GM20000 (cell line): ENCODE results near the gene STXBP6.

ENCODE experiments used
- DNase-seq: peaks from one replicate; pipeline ENCODE4 v3.0.0; 2012; ENCODE audit warnings: low spot score
- CTCF ChIP-seq: IDR thresholded peaks from 2 replicates; pipeline ENCODE4 v1.5.1; 2012; ENCODE audit warnings: mild to moderate bottlenecking, control low read depth; ENCODE audit errors: extremely low read depth, missing control alignments

Gene STXBP6

GRCh38 chr14:25034803-25035681 lies 14.9 kb downstream of the STXBP6 start:
- no peak for DNase-seq
- no peak for TF ChIP-seq CTCF

- TF ChIP-seq CTCF: no peak
- no peak for DNase-seq
Observed at GRCh38 chr14:25033358-25033757, 16.6 kb downstream of the STXBP6 start.

GRCh38 chr14:25032092-25032784 lies 17.7 kb downstream of the STXBP6 start:
- peak; percentile 19 for TF ChIP-seq CTCF
- DNase-seq: no peak

DNA sequence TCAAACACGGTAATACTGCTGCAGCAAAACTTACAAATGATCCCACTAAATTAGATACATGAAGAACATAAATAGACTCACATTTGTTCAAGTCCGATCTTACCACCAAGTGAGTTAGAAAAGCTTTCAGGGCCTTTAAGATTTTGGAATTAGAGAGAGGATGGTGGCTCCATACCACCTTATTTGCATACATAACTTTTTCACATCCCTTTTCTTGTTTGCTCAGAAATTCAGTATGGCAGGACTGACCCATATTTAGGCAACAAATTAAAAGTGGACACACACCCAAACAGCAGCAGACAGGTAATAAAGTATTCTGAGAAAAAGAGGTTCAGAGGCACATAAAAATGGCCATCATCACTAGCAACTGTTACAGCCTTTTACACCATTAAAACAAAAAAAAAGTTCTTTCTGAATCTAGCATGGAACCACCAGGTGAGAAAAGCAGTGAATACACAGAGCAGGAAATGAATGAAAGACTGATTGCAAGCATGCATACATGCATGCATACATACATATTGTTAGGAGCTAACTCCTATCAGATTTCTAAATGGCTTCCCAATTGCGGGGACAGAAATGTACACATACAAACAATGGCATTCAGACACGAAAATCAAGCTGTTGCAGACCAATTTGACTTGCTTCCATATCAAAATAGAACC lies 23.3 kb downstream of the STXBP6 start:
- no peak for DNase-seq
- no peak for TF ChIP-seq CTCF

DNA sequence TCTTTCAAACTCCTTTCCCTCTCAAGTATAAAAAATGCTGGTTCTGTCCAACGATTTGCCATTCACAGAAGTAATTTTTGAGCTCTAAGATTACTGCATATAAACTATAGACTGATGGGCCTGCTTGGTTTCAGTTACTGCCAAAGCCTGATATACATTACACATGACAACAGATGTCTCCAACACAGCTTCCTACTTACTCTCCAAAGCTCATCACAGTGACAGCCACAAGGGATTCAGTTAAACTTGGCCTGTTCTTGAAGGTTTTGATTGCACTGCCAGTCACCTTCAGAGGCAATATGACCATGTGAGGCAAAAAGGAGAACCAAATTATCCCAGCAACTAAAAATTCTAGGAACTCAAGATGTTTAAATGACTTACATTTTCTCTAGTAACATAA lies 30.1 kb downstream of the STXBP6 start:
- no peak for DNase-seq
- no peak for TF ChIP-seq CTCF

DNA sequence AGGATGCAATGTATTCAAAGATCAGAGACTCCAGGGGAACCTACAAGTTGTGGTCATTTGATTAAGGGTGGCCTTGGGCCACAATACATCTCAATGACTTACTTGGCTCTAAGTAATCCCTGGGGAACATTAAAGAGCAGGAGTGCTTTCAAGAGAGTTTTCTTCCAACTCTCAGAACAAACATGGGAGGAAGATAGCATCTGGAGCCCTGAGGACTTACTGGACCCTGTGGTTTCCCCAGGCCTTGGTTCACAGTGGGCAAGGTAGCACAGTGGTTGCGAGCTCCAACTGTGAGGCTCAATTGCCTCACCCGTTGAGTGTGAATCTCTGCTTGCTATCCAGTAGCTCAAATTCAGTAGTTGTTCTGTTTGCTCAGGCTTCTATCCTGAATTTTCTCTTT lies 32.4 kb downstream of the STXBP6 start:
- TF ChIP-seq CTCF: no peak
- no peak for DNase-seq

DNA sequence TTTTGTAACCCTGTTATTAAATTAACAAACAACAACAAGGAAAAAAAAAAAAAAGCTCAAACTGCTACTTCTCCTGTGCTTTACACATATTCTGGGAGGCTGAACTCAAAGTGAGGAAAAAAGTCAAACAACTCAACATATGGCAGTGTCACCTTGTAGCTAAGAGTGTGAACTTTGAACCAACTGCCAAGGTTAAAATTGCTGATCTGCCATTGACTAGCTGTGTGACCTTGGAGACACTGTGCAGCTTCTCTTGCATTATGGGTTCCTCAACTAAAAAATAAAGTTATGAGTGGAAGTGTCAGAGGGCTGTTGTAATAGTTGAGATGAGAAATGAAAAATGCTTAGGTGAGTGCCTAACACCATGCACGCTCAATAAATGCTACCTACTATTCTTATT lies 34.2 kb downstream of the STXBP6 start:
- TF ChIP-seq CTCF: no peak
- DNase-seq: no peak
